Aorta (tissue), 5 donors: Measurements from ENCODE around the gene S1PR3. TPM values are rescaled to one million over a fixed set of nuclear protein-coding genes. Genes with fewer than 3 reads are reported as not detected.

ENCODE experiments used
- ATAC-seq: fragments of 200-7000 bp; cut with Tn5 transposase; one replicate; pipeline ENCODE4 v1.9.1; 2022; ENCODE audit warnings: moderate library complexity; ENCODE audit not compliant: low FRiP score
- DNase-seq, 2 donors: peaks; one replicate each; pipeline ENCODE4 v3.0.0-alpha.2; 2020
- H3K27ac ChIP-seq, 2 donors: one replicate each; pipeline ENCODE4 v1.5.1; 2013; ENCODE audit warnings: low read length in 2 of 2, mild to moderate bottlenecking in 2 of 2, moderate library complexity in 2 of 2, control low read depth in 1 of 2, inconsistent platforms in 1 of 2, low read depth in 1 of 2
- H3K27me3 ChIP-seq, 2 donors: one replicate each; pipeline ENCODE4 v1.6.1; 2013; ENCODE audit warnings: control low read depth in 1 of 2, low read length in 1 of 2, mild to moderate bottlenecking in 1 of 2, moderate library complexity in 1 of 2; ENCODE audit not compliant: insufficient read depth in 2 of 2, control insufficient read depth in 1 of 2
- H3K36me3 ChIP-seq, 2 donors: one replicate each; pipeline ENCODE4 v1.6.1; 2013; ENCODE audit warnings: control low read depth in 1 of 2, low read length in 1 of 2, mild to moderate bottlenecking in 1 of 2; ENCODE audit not compliant: insufficient read depth in 2 of 2, control insufficient read depth in 1 of 2
- H3K4me1 ChIP-seq, 2 donors: one replicate each; pipeline ENCODE4 v1.6.1; 2013; ENCODE audit warnings: low read length in 2 of 2, control low read depth in 1 of 2, mild to moderate bottlenecking in 1 of 2, moderate library complexity in 1 of 2; ENCODE audit not compliant: insufficient read depth in 2 of 2, control insufficient read depth in 1 of 2
- H3K4me3 ChIP-seq, 2 donors: one replicate each; pipeline ENCODE4 v1.5.1; 2013; ENCODE audit warnings: low read length in 2 of 2, control low read depth in 1 of 2, mild to moderate bottlenecking in 1 of 2
- H3K9me3 ChIP-seq: one replicate; pipeline ENCODE4 v1.6.1; 2013; ENCODE audit warnings: mild to moderate bottlenecking, low read length; ENCODE audit not compliant: control insufficient read depth
- WGBS, 2 donors: extraction: QIAGEN DNeasy Blood & Tissue Kit; methylation state at CpG; one replicate each; pipeline ENCODE4 v1.1.7; 2013; 5-methylcytosine and 5-hydroxymethylcytosine counted together
- intact Hi-C, 2 donors: fragments of 100-400 bp; cut with DNase I; formaldehyde crosslinking; loops; one replicate each; pipeline versions ENCODE4 v1.14.2 to v1.15.0; 2022
- polyA plus RNA-seq, 2 donors: library from polyadenylated mRNA; stranded (reverse); fragments of 200-250 nt; gene quantifications; one replicate each; pipeline ENCODE4 v1.2.3, GENCODE V29; 2013
- total RNA-seq, 2 donors: library from RNA; stranded (reverse); fragmentation: NEBNext Ultra II Directional; extraction: Animal tissue kit (Norgen Biotek cat#: 25700); gene quantifications; one replicate each; pipeline ENCODE4 v1.2.1, GENCODE V29; 2021
- donor health status: healthy with polysubstance abuse.
- donor health status: Bipolar disorder and iron deficiency.
- donor health status: DM: no; HTN: no; CAD: no.
- donor health status: DM: no; HTN: no; CAD: no.
- donor health status: DM: yes; HTN: yes; CAD: no.

The S1PR3 gene
- total and polyA plus RNA-seq, 4 donors, result 31.1 to 139 (median 46.5) TPM

GRCh38 chr9:89037346-89037745, 46.1 kb downstream of the S1PR3 start:
- Histone ChIP-seq H3K36me3 (no peaks in the 10 kb centered on the region), H3K4me1 (no peaks in the 10 kb centered on the region), H3K9me3 (no peaks in the 10 kb centered on the region), H3K27me3 (no peaks in the 10 kb centered on the region), H3K4me3 (no peak overlapping the region), H3K27ac (no peak overlapping the region)
- intact Hi-C loops, result no loop called here
- ATAC-seq (no peak), DNase-seq (no peak)
- 41 to 51% methylated on average over 4 of the region's 4 CpGs for WGBS, 2 donors

GRCh38 chr9:89037891-89038290, 46.6 kb downstream of the S1PR3 start:
- intact Hi-C loops, result no loop called here
- H3K4me1 ChIP-seq, result no peaks in the 10 kb centered on the region
- ATAC-seq, result peak; percentile 15

GRCh38 chr9:89038382-89039103, 47.3 kb downstream of the S1PR3 start:
- Histone ChIP-seq H3K4me1 (no peaks in the 10 kb centered on the region), H3K4me3 (no peak overlapping the region), H3K27me3 (no peaks in the 10 kb centered on the region), H3K36me3 (no peaks in the 10 kb centered on the region), H3K9me3 (no peaks in the 10 kb centered on the region), H3K27ac (no peak overlapping the region)
- peak; percentile 65 for ATAC-seq
- no peak for DNase-seq
- WGBS, 2 donors, result 73 to 74% methylated on average over 5 of the region's 5 CpGs
- intact Hi-C loops, result no loop called here

More at GRCh38 chr9:89037891-89038290, 46.6 kb downstream of the S1PR3 start:
- no peaks in the 10 kb centered on the region for H3K36me3 ChIP-seq
- no peak overlapping the region for H3K27ac ChIP-seq
- no peaks in the 10 kb centered on the region for H3K9me3 ChIP-seq
- H3K4me3 ChIP-seq, result no peak overlapping the region
- whole genome bisulfite sequencing, 2 donors, result 89 to 92% methylated on average over 9 of the region's 9 CpGs
- no peak for DNase-seq
- no peaks in the 10 kb centered on the region for H3K27me3 ChIP-seq

GRCh38 chr9:89039104-89039465, 47.8 kb downstream of the S1PR3 start:
- Histone ChIP-seq H3K27me3 (no peaks in the 10 kb centered on the region), H3K27ac (no peak overlapping the region), H3K9me3 (no peaks in the 10 kb centered on the region), H3K4me1 (no peaks in the 10 kb centered on the region), H3K4me3 (no peak overlapping the region), H3K36me3 (no peaks in the 10 kb centered on the region)
- intact Hi-C loops, result no loop called here
- DNase-seq (no peak), ATAC-seq (no peak)
- 86 to 89% methylated on average over 4 of the region's 4 CpGs for WGBS, 2 donors

GRCh38 chr9:89039664-89040063, 48.4 kb downstream of the S1PR3 start:
- no peaks in the 10 kb centered on the region for H3K27me3 ChIP-seq
- ATAC-seq, result no peak
- H3K9me3 ChIP-seq, result no peaks in the 10 kb centered on the region
- 83 to 97% methylated on average over 2 of the region's 2 CpGs for WGBS, 2 donors
- H3K4me1 ChIP-seq, result no peaks in the 10 kb centered on the region
- no peaks in the 10 kb centered on the region for H3K36me3 ChIP-seq
- H3K27ac ChIP-seq, result no peak overlapping the region
- no peak overlapping the region for H3K4me3 ChIP-seq
- intact Hi-C loops, result no loop called here
- DNase-seq, result no peak

- intact Hi-C loops, result no loop called here
- no peaks in the 10 kb centered on the region for H3K4me1 ChIP-seq
- H3K9me3 ChIP-seq, result no peaks in the 10 kb centered on the region
- no peak overlapping the region for H3K4me3 ChIP-seq
- 89 to 91% methylated on average over 9 of the region's 9 CpGs for WGBS, 2 donors
- no peak overlapping the region for H3K27ac ChIP-seq
- ATAC-seq (no peak), DNase-seq (no peak)
- no peaks in the 10 kb centered on the region for H3K27me3 ChIP-seq
- H3K36me3 ChIP-seq, result no peaks in the 10 kb centered on the region
Measured at GRCh38 chr9:89042984-89043383, 51.7 kb downstream of the S1PR3 start.

- H3K4me1 ChIP-seq, result no peaks in the 10 kb centered on the region
- WGBS, 2 donors, result 90 to 93% methylated on average over 2 of the region's 2 CpGs
- H3K27me3 ChIP-seq, result no peaks in the 10 kb centered on the region
- no peak overlapping the region for H3K27ac ChIP-seq
- no peaks in the 10 kb centered on the region for H3K9me3 ChIP-seq
- H3K36me3 ChIP-seq, result no peaks in the 10 kb centered on the region
- intact Hi-C loops, result no loop called here
- ATAC-seq (no peak), DNase-seq (no peak)
- no peak overlapping the region for H3K4me3 ChIP-seq
Measured at GRCh38 chr9:89044104-89044503, 52.8 kb downstream of the S1PR3 start.

- Histone ChIP-seq H3K4me1 (no peaks in the 10 kb centered on the region), H3K27ac (no peak overlapping the region), H3K9me3 (no peaks in the 10 kb centered on the region), H3K27me3 (no peaks in the 10 kb centered on the region), H3K4me3 (no peak overlapping the region), H3K36me3 (no peaks in the 10 kb centered on the region)
- DNase-seq (no peak), ATAC-seq (no peak)
- 85 to 92% methylated on average over 4 of the region's 4 CpGs for WGBS, 2 donors
- intact Hi-C loops, result no loop called here
Measured at GRCh38 chr9:89044881-89045280, 53.6 kb downstream of the S1PR3 start.

- ATAC-seq (peak; percentile 54), DNase-seq (no peak)
- 3 to 9% methylated on average over 2 of the region's 2 CpGs for WGBS, 2 donors
- intact Hi-C loops, result no loop called here
- no peak overlapping the region for H3K27ac ChIP-seq
- no peak overlapping the region for H3K4me3 ChIP-seq
- no peaks in the 10 kb centered on the region for H3K4me1 ChIP-seq
- H3K27me3 ChIP-seq, result no peaks in the 10 kb centered on the region
- H3K9me3 ChIP-seq, result no peaks in the 10 kb centered on the region
- H3K36me3 ChIP-seq, result no peaks in the 10 kb centered on the region
Measured at GRCh38 chr9:89046832-89047231, 55.6 kb downstream of the S1PR3 start.
